ENCODE measurements around the gene KCNQ1OT1. TPM values are rescaled to one million over a fixed set of nuclear protein-coding genes. Genes with fewer than 3 reads are reported as not detected.

The KCNQ1OT1 gene
- total RNA-seq, 1 experiment from 2014 or later, result 1.3 TPM

- Mint-ChIP-seq H3K4me1 (ENCODE audit: low read depth, unreplicated experiment) (no peaks in the 10 kb centered on the region), H3K27ac (ENCODE audit: unreplicated experiment) (no peak overlapping the region), H3K36me3 (ENCODE audit: insufficient read depth, unreplicated experiment) (no peaks in the 10 kb centered on the region), H3K4me3 (ENCODE audit: low read depth, unreplicated experiment) (no peak overlapping the region), H3K9me3 (ENCODE audit: low read depth, unreplicated experiment) (no peaks in the 10 kb centered on the region), H3K27me3 (ENCODE audit: unreplicated experiment) (no peaks in the 10 kb centered on the region)
- CTCF ChIA-PET, result no interaction called here
- DNase-seq, result no peak
- TF ChIP-seq, protein P1, sequence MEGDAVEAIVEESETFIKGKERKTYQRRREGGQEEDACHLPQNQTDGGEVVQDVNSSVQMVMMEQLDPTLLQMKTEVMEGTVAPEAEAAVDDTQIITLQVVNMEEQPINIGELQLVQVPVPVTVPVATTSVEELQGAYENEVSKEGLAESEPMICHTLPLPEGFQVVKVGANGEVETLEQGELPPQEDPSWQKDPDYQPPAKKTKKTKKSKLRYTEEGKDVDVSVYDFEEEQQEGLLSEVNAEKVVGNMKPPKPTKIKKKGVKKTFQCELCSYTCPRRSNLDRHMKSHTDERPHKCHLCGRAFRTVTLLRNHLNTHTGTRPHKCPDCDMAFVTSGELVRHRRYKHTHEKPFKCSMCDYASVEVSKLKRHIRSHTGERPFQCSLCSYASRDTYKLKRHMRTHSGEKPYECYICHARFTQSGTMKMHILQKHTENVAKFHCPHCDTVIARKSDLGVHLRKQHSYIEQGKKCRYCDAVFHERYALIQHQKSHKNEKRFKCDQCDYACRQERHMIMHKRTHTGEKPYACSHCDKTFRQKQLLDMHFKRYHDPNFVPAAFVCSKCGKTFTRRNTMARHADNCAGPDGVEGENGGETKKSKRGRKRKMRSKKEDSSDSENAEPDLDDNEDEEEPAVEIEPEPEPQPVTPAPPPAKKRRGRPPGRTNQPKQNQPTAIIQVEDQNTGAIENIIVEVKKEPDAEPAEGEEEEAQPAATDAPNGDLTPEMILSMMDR (IDR thresholded peaks at IDR 0.05; ENCODE audit: unreplicated experiment), result no peak
- BruUV-seq (replicated peaks), result no TSS peak
- intact Hi-C loops (cut with micrococcal nuclease; ENCODE audit: unreplicated experiment), result no loop called here
These were observed 125.0 kb downstream of the KCNQ1OT1 start for GRCh38 chr11:2574553-2575535.

DNA sequence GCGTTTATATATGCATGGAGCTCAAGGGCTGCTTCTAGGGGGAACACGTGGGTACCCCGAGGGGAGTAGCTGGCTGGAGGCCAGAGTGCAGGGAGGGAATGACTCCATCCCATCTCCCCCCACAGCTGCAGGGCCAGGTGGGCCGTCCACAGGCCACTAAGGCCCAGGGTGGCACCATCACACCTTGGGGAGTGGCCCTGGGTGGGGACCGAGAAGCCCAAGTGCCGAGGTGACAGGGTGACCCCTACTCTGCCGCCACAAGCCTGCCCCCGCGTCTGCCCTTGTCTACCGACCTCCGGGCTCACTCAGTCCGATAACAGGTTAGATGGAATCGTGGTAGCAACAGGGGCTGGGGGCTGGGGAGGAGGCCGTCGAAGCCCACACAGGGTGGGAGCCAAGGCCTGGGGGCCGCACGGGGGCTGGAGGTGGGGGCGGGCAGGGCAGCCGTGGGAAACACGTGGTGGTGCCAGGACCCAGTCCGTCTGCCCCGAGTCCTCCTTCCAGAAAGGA lies 125.7 kb downstream of the KCNQ1OT1 start:
- no peak overlapping the region for H3K4me3 Mint-ChIP-seq (ENCODE audit: low read depth, unreplicated experiment)
- TF ChIP-seq, protein P1 (IDR thresholded peaks at IDR 0.05; ENCODE audit: unreplicated experiment), result no peak
- H3K9me3 Mint-ChIP-seq (ENCODE audit: low read depth, unreplicated experiment), result no peaks in the 10 kb centered on the region
- H3K4me1 Mint-ChIP-seq (ENCODE audit: low read depth, unreplicated experiment), result no peaks in the 10 kb centered on the region
- DNase-seq, result no peak
- CTCF ChIA-PET, result no interaction called here
- no peaks in the 10 kb centered on the region for H3K36me3 Mint-ChIP-seq (ENCODE audit: insufficient read depth, unreplicated experiment)
- H3K27ac Mint-ChIP-seq (ENCODE audit: unreplicated experiment), result no peak overlapping the region
- intact Hi-C loops (cut with micrococcal nuclease; ENCODE audit: unreplicated experiment), result no loop called here
- BruUV-seq (replicated peaks), result no TSS peak
- H3K27me3 Mint-ChIP-seq (ENCODE audit: unreplicated experiment), result no peaks in the 10 kb centered on the region

DNA sequence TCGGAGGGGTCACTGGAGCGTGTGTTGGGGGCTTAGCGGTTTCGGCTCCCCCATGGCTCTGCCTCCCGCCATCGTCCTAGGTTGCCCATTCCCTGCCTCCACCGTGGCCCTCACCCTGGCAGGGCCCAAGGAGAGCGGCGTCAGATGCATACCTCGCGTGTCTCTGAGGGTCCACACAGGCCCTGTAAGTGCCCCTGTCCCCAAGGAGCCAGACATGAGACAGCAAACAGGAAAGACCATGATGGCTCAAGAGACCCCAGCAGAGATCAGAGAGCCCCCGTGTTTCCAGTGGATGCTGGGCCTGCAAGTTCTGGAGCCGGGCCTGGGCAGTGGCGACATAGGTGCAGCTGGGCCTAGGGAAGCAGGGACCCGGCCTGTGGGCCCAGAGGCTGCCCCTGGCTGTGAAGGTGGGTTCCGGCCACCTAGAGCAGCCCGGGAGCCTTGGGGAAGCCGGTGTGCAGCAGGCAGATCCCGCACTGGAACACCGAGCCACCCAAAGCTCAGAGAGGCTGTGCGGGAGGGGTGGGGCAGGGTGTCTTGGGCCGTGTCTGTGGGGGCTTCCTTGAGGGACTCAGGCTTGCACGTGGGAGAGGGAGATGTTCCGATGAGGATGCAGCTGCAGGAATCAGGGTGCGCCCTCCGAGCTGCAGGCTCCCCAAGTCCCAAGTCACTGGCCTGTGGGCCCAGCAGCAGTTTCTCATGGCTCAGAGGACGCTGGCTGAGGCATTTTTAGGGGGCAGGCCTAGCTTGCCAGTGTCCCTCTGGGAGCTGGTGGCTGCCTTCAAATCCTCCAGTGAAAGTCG lies 126.4 kb downstream of the KCNQ1OT1 start:
- intact Hi-C loops (cut with micrococcal nuclease; ENCODE audit: unreplicated experiment), result no loop called here
- no peaks in the 10 kb centered on the region for H3K9me3 Mint-ChIP-seq (ENCODE audit: low read depth, unreplicated experiment)

More for the DNA sequence above, 126.4 kb downstream of the KCNQ1OT1 start:
- CTCF ChIA-PET, result no interaction called here
- BruUV-seq (replicated peaks), result no TSS peak
- Mint-ChIP-seq H3K27me3 (ENCODE audit: unreplicated experiment) (no peaks in the 10 kb centered on the region), H3K4me1 (ENCODE audit: low read depth, unreplicated experiment) (no peaks in the 10 kb centered on the region), H3K4me3 (ENCODE audit: low read depth, unreplicated experiment) (no peak overlapping the region), H3K27ac (ENCODE audit: unreplicated experiment) (no peak overlapping the region), H3K36me3 (ENCODE audit: insufficient read depth, unreplicated experiment) (no peaks in the 10 kb centered on the region)
- TF ChIP-seq, protein P1 (IDR thresholded peaks at IDR 0.05; ENCODE audit: unreplicated experiment), result no peak
- DNase-seq, result no peak

Data from Calu3 (cell line).